Measurements from ENCODE around the gene CTSZ. TPM values are rescaled to one million over a fixed set of nuclear protein-coding genes. Genes with fewer than 3 reads are reported as not detected.
A peak's percentile ranks its signal among the peaks of the same experiment; 100 is the strongest.

Gene CTSZ
- total RNA-seq, 1 experiment from 2014 or later, result 26.3 TPM

GRCh38 chr20:59032023-59032712 lies 25.1 kb upstream of the CTSZ start, which contains the start of gene ATP5F1E (continued):
- peak; percentile 76 for TF ChIP-seq FOXK1 (CRISPR knock-in tag; IDR thresholded peaks at IDR 0.05)
- TF ChIP-seq IRF2 (CRISPR knock-in tag; IDR thresholded peaks at IDR 0.05; ENCODE audit: borderline replicate concordance, low read depth), result no peak
- TF ChIP-seq, protein P1, sequence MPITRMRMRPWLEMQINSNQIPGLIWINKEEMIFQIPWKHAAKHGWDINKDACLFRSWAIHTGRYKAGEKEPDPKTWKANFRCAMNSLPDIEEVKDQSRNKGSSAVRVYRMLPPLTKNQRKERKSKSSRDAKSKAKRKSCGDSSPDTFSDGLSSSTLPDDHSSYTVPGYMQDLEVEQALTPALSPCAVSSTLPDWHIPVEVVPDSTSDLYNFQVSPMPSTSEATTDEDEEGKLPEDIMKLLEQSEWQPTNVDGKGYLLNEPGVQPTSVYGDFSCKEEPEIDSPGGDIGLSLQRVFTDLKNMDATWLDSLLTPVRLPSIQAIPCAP (CRISPR knock-in tag; IDR thresholded peaks at IDR 0.05), result 0 out of 2 replicates have a peak, but pooled peaks have one; percentile 47
- peak; percentile 10; the same call in 1 of the 2 replicates for TF ChIP-seq ATF6 (CRISPR knock-in tag; IDR thresholded peaks at IDR 0.05)
- no peak for TF ChIP-seq ZNF121 (CRISPR knock-in tag; IDR thresholded peaks at IDR 0.05)
- TF ChIP-seq CREB1 (CRISPR knock-in tag; IDR thresholded peaks at IDR 0.05), result 0 out of 2 replicates have a peak, but pooled peaks have one; percentile 68
- no peak for TF ChIP-seq ATF3 (CRISPR knock-in tag; conservative IDR thresholded peaks at IDR 0.05)
- TF ChIP-seq ZBTB21 (CRISPR knock-in tag; IDR thresholded peaks at IDR 0.05; ENCODE audit: borderline replicate concordance), result no peak
- TF ChIP-seq, protein P2, sequence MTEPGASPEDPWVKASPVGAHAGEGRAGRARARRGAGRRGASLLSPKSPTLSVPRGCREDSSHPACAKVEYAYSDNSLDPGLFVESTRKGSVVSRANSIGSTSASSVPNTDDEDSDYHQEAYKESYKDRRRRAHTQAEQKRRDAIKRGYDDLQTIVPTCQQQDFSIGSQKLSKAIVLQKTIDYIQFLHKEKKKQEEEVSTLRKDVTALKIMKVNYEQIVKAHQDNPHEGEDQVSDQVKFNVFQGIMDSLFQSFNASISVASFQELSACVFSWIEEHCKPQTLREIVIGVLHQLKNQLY (CRISPR knock-in tag; IDR thresholded peaks at IDR 0.05), result no peak
- TF ChIP-seq SMAD4 (CRISPR knock-in tag; IDR thresholded peaks at IDR 0.05), result no peak
- no peak; the same call in 1 of the 2 replicates for TF ChIP-seq JUN (CRISPR knock-in tag; IDR thresholded peaks at IDR 0.05)
- TF ChIP-seq CREM (CRISPR knock-in tag; IDR thresholded peaks at IDR 0.05), result peak; percentile 56; the same call in 1 of the 2 replicates
- TF ChIP-seq, protein P3, sequence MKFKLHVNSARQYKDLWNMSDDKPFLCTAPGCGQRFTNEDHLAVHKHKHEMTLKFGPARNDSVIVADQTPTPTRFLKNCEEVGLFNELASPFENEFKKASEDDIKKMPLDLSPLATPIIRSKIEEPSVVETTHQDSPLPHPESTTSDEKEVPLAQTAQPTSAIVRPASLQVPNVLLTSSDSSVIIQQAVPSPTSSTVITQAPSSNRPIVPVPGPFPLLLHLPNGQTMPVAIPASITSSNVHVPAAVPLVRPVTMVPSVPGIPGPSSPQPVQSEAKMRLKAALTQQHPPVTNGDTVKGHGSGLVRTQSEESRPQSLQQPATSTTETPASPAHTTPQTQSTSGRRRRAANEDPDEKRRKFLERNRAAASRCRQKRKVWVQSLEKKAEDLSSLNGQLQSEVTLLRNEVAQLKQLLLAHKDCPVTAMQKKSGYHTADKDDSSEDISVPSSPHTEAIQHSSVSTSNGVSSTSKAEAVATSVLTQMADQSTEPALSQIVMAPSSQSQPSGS (CRISPR knock-in tag; IDR thresholded peaks at IDR 0.05; ENCODE audit: borderline replicate concordance, low read depth), result no peak
- TF ChIP-seq ZNF532 (CRISPR knock-in tag; IDR thresholded peaks at IDR 0.05; ENCODE audit: borderline replicate concordance), result no peak
- peak; percentile 83; the same call in 1 of the 2 replicates for TF ChIP-seq ETV6 (CRISPR knock-in tag; IDR thresholded peaks at IDR 0.05)
- TF ChIP-seq, protein P4, sequence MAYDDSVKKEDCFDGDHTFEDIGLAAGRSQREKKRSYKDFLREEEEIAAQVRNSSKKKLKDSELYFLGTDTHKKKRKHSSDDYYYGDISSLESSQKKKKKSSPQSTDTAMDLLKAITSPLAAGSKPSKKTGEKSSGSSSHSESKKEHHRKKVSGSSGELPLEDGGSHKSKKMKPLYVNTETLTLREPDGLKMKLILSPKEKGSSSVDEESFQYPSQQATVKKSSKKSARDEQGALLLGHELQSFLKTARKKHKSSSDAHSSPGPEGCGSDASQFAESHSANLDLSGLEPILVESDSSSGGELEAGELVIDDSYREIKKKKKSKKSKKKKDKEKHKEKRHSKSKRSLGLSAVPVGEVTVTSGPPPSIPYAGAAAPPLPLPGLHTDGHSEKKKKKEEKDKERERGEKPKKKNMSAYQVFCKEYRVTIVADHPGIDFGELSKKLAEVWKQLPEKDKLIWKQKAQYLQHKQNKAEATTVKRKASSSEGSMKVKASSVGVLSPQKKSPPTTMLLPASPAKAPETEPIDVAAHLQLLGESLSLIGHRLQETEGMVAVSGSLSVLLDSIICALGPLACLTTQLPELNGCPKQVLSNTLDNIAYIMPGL (CRISPR knock-in tag; IDR thresholded peaks at IDR 0.05), result peak; percentile 71; the same call in 1 of the 2 replicates
- TF ChIP-seq FOXP4 (CRISPR knock-in tag; IDR thresholded peaks at IDR 0.05), result peak; percentile 29; the same call in 1 of the 2 replicates
- peak; percentile 62; the same call in 1 of the 2 replicates for TF ChIP-seq USF1 (CRISPR knock-in tag; IDR thresholded peaks at IDR 0.05)
- TF ChIP-seq ELF4 (CRISPR knock-in tag; IDR thresholded peaks at IDR 0.05; ENCODE audit: low read depth), result no peak
- TF ChIP-seq RELA (CRISPR knock-in tag; IDR thresholded peaks at IDR 0.05; ENCODE audit: borderline replicate concordance), result no peak
- TF ChIP-seq, protein P5, sequence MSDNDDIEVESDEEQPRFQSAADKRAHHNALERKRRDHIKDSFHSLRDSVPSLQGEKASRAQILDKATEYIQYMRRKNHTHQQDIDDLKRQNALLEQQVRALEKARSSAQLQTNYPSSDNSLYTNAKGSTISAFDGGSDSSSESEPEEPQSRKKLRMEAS (CRISPR knock-in tag; IDR thresholded peaks at IDR 0.05), result peak; percentile 94
- TF ChIP-seq NR3C1 (CRISPR knock-in tag; conservative IDR thresholded peaks at IDR 0.05; ENCODE audit: low read depth), result no peak
